ENCODE data around the gene C5orf24. TPM values are rescaled to one million over a fixed set of nuclear protein-coding genes. Genes with fewer than 3 reads are reported as not detected.

The C5orf24 gene
- total RNA-seq, 3 donors from 2014 or later (not counting 1 experiment from before 2014, with no cell fraction given): 42.7 to 49.8 (median 44.7) TPM

GRCh38 chr5:134887593-134888159, 41.9 kb downstream of the C5orf24 start:
- Mint-ChIP-seq H3K36me3 (no peaks in the 10 kb centered on the region), H3K27me3 (ENCODE audit: low read depth in 2 of 2) (no peaks in the 10 kb centered on the region), H3K4me3 (no peak overlapping the region), H3K4me1 (peaks cover 15 to 20% of the 10 kb centered on the region in 2 donors), H3K9me3 (no peaks in the 10 kb centered on the region), H3K27ac (no peak overlapping the region)
- Histone ChIP-seq H3K4me1 (ENCODE audit: control insufficient read depth, insufficient read depth, low read length) (no peaks in the 10 kb centered on the region), H3K36me3 (ENCODE audit: control insufficient read depth, insufficient read depth, low read length) (peaks cover 21% of the 10 kb centered on the region), H3K9me3 (ENCODE audit: control insufficient read depth, insufficient read depth, low read length) (no peaks in the 10 kb centered on the region), H3K27ac (ENCODE audit: low read length) (no peak overlapping the region), H3K27me3 (ENCODE audit: control insufficient read depth, insufficient read depth, low read length) (no peaks in the 10 kb centered on the region), H3K4me3 (ENCODE audit: low read length) (no peak overlapping the region)
- ATAC-seq: no peak
- TF ChIP-seq CTCF (IDR thresholded peaks at IDR 0.05): no peak
- WGBS (ENCODE audit: insufficient coverage): 97% methylated on average over 14 of the region's 14 CpGs
- intact Hi-C loops (cut with micrococcal nuclease): no loop called here
- no peak for DNase-seq

- TF ChIP-seq CTCF (IDR thresholded peaks at IDR 0.05): no peak
- no peak overlapping the region for H3K4me3 Mint-ChIP-seq
- Histone ChIP-seq H3K27me3 (ENCODE audit: control insufficient read depth, insufficient read depth, low read length) (no peaks in the 10 kb centered on the region), H3K4me1 (ENCODE audit: control insufficient read depth, insufficient read depth, low read length) (no peaks in the 10 kb centered on the region), H3K4me3 (ENCODE audit: low read length) (no peak overlapping the region), H3K36me3 (ENCODE audit: control insufficient read depth, insufficient read depth, low read length) (peaks cover 27% of the 10 kb centered on the region), H3K27ac (ENCODE audit: low read length) (no peak overlapping the region), H3K9me3 (ENCODE audit: control insufficient read depth, insufficient read depth, low read length) (no peaks in the 10 kb centered on the region)
- H3K27ac Mint-ChIP-seq: no peak overlapping the region
- ATAC-seq: no peak
- H3K36me3 Mint-ChIP-seq: no peaks in the 10 kb centered on the region
- no peaks in the 10 kb centered on the region for H3K9me3 Mint-ChIP-seq
- intact Hi-C loops (cut with micrococcal nuclease): no loop called here
- H3K4me1 Mint-ChIP-seq: peaks cover 15 to 20% of the 10 kb centered on the region in 2 donors
- WGBS (ENCODE audit: insufficient coverage): 97% methylated on average over 8 of the region's 8 CpGs
- DNase-seq: no peak
- H3K27me3 Mint-ChIP-seq (ENCODE audit: low read depth in 2 of 2): no peaks in the 10 kb centered on the region
Observed at GRCh38 chr5:134889335-134889734, 43.6 kb downstream of the C5orf24 start.

GRCh38 chr5:134891473-134891872, 45.7 kb downstream of the C5orf24 start:
- H3K36me3 Mint-ChIP-seq: no peaks in the 10 kb centered on the region

More at GRCh38 chr5:134891473-134891872, 45.7 kb downstream of the C5orf24 start:
- Mint-ChIP-seq H3K4me1 (peaks cover 6% of the 10 kb centered on the region in 2 donors), H3K27me3 (ENCODE audit: low read depth in 2 of 2) (no peaks in the 10 kb centered on the region), H3K27ac (no peak overlapping the region), H3K4me3 (no peak overlapping the region), H3K9me3 (no peaks in the 10 kb centered on the region)
- Histone ChIP-seq H3K36me3 (ENCODE audit: control insufficient read depth, insufficient read depth, low read length) (peaks cover 43% of the 10 kb centered on the region), H3K4me3 (ENCODE audit: low read length) (no peak overlapping the region), H3K27me3 (ENCODE audit: control insufficient read depth, insufficient read depth, low read length) (no peaks in the 10 kb centered on the region), H3K9me3 (ENCODE audit: control insufficient read depth, insufficient read depth, low read length) (no peaks in the 10 kb centered on the region), H3K27ac (ENCODE audit: low read length) (no peak overlapping the region), H3K4me1 (ENCODE audit: control insufficient read depth, insufficient read depth, low read length) (no peaks in the 10 kb centered on the region)
- TF ChIP-seq CTCF (IDR thresholded peaks at IDR 0.05): no peak
- DNase-seq (no peak), ATAC-seq (no peak)
- no CpG with 5 or more reads among the region's 1 CpG for WGBS (ENCODE audit: insufficient coverage)
- intact Hi-C loops (cut with micrococcal nuclease): no loop called here

Measured in natural killer cell (primary cell).